ENCODE data around the gene EHBP1L1. TPM values are rescaled to one million over a fixed set of nuclear protein-coding genes. Genes with fewer than 3 reads are reported as not detected.

EHBP1L1 gene
- total and polyA plus RNA-seq, 2 of the 8 experiments (the other 6 are each of a cell fraction or from before 2014, with no cell fraction given), result 4.3 to 6.6 TPM

DNA sequence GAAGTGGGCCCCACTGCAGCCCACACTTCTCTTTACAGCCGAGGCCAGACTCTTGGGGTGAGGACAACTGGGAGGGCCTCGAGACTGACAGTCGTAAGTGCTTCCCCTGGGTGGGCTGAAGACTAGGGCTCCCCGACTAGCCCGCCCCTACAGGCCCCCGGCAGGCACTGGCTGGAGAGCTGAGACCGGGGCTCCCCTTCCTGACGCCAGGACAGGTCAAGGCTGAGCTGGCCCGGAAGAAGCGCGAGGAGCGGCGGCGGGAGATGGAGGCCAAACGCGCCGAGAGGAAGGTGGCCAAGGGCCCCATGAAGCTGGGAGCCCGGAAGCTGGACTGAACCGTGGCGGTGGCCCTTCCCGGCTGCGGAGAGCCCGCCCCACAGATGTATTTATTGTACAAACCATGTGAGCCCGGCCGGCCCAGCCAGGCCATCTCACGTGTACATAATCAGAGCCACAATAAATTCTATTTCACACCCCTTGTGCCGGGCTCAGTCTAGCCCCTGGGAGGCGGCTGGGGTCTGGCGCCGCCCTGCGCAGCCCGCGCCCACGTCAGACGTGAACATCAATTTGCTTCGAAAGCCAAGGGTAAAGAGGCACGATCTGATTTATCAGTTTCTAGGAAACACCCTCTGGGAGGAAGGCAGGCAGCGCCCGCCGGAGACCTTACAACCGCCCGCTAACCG is 37.5 kb upstream of the EHBP1L1 start (continued):
- TF ChIP-seq, protein P1, sequence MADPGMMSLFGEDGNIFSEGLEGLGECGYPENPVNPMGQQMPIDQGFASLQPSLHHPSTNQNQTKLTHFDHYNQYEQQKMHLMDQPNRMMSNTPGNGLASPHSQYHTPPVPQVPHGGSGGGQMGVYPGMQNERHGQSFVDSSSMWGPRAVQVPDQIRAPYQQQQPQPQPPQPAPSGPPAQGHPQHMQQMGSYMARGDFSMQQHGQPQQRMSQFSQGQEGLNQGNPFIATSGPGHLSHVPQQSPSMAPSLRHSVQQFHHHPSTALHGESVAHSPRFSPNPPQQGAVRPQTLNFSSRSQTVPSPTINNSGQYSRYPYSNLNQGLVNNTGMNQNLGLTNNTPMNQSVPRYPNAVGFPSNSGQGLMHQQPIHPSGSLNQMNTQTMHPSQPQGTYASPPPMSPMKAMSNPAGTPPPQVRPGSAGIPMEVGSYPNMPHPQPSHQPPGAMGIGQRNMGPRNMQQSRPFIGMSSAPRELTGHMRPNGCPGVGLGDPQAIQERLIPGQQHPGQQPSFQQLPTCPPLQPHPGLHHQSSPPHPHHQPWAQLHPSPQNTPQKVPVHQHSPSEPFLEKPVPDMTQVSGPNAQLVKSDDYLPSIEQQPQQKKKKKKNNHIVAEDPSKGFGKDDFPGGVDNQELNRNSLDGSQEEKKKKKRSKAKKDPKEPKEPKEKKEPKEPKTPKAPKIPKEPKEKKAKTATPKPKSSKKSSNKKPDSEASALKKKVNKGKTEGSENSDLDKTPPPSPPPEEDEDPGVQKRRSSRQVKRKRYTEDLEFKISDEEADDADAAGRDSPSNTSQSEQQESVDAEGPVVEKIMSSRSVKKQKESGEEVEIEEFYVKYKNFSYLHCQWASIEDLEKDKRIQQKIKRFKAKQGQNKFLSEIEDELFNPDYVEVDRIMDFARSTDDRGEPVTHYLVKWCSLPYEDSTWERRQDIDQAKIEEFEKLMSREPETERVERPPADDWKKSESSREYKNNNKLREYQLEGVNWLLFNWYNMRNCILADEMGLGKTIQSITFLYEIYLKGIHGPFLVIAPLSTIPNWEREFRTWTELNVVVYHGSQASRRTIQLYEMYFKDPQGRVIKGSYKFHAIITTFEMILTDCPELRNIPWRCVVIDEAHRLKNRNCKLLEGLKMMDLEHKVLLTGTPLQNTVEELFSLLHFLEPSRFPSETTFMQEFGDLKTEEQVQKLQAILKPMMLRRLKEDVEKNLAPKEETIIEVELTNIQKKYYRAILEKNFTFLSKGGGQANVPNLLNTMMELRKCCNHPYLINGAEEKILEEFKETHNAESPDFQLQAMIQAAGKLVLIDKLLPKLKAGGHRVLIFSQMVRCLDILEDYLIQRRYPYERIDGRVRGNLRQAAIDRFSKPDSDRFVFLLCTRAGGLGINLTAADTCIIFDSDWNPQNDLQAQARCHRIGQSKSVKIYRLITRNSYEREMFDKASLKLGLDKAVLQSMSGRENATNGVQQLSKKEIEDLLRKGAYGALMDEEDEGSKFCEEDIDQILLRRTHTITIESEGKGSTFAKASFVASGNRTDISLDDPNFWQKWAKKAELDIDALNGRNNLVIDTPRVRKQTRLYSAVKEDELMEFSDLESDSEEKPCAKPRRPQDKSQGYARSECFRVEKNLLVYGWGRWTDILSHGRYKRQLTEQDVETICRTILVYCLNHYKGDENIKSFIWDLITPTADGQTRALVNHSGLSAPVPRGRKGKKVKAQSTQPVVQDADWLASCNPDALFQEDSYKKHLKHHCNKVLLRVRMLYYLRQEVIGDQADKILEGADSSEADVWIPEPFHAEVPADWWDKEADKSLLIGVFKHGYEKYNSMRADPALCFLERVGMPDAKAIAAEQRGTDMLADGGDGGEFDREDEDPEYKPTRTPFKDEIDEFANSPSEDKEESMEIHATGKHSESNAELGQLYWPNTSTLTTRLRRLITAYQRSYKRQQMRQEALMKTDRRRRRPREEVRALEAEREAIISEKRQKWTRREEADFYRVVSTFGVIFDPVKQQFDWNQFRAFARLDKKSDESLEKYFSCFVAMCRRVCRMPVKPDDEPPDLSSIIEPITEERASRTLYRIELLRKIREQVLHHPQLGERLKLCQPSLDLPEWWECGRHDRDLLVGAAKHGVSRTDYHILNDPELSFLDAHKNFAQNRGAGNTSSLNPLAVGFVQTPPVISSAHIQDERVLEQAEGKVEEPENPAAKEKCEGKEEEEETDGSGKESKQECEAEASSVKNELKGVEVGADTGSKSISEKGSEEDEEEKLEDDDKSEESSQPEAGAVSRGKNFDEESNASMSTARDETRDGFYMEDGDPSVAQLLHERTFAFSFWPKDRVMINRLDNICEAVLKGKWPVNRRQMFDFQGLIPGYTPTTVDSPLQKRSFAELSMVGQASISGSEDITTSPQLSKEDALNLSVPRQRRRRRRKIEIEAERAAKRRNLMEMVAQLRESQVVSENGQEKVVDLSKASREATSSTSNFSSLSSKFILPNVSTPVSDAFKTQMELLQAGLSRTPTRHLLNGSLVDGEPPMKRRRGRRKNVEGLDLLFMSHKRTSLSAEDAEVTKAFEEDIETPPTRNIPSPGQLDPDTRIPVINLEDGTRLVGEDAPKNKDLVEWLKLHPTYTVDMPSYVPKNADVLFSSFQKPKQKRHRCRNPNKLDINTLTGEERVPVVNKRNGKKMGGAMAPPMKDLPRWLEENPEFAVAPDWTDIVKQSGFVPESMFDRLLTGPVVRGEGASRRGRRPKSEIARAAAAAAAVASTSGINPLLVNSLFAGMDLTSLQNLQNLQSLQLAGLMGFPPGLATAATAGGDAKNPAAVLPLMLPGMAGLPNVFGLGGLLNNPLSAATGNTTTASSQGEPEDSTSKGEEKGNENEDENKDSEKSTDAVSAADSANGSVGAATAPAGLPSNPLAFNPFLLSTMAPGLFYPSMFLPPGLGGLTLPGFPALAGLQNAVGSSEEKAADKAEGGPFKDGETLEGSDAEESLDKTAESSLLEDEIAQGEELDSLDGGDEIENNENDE (IDR thresholded peaks at IDR 0.05; ENCODE audit: insufficient replicate concordance, low read length), result no peak
- TF ChIP-seq CHD1 (IDR thresholded peaks at IDR 0.05; ENCODE audit: low read depth, low read length) (no peak), CHD2 (IDR thresholded peaks at IDR 0.05; ENCODE audit: low read length) (no peak), POU5F1 (IDR thresholded peaks at IDR 0.05; ENCODE audit: low read depth, low read length) (no peak), RBBP5 (IDR thresholded peaks at IDR 0.05; ENCODE audit: borderline replicate concordance, low read depth, low read length) (no peak)
